Trophoblast cell (in vitro differentiated cells and primary cell): Measurements from ENCODE around the gene CR1L.
"Not testable (repeated sequence)": the region's sequence is repeated elsewhere in the genome, so short reads cannot be mapped to it uniquely, and the experiment has no call there.

ENCODE experiments used
- DNase-seq, 2 donors: peaks; one replicate each; pipeline ENCODE4 v3.0.0-alpha.2; 2016
- H2AFZ ChIP-seq: 2 replicates; pipeline ENCODE4 v1.6.1; 2013; ENCODE audit warnings: low read length, moderate library complexity, mild to moderate bottlenecking; ENCODE audit not compliant: insufficient read depth, poor library complexity
- H2AK5ac ChIP-seq: 2 replicates; pipeline ENCODE4 v1.6.1; 2013; ENCODE audit warnings: mild to moderate bottlenecking, low read length
- H2BK120ac ChIP-seq: 2 replicates; pipeline ENCODE4 v1.6.1; 2013; ENCODE audit warnings: low read length, mild to moderate bottlenecking, moderate library complexity; ENCODE audit not compliant: insufficient read depth, poor library complexity
- H2BK12ac ChIP-seq: 2 replicates; pipeline ENCODE4 v1.6.1; 2013; ENCODE audit warnings: mild to moderate bottlenecking, low read length, moderate library complexity
- H2BK5ac ChIP-seq: 2 replicates; pipeline ENCODE4 v1.6.1; 2013; ENCODE audit warnings: low read length, low read depth, moderate library complexity, mild to moderate bottlenecking; ENCODE audit not compliant: poor library complexity
- H3K14ac ChIP-seq: 2 replicates; pipeline ENCODE4 v1.6.1; 2013; ENCODE audit warnings: mild to moderate bottlenecking, low read length
- H3K18ac ChIP-seq: 2 replicates; pipeline ENCODE4 v1.6.1; 2013; ENCODE audit warnings: mild to moderate bottlenecking, low read length
- H3K23ac ChIP-seq: 2 replicates; pipeline ENCODE4 v1.6.1; 2013; ENCODE audit warnings: low read length
- H3K27ac ChIP-seq: 2 replicates; pipeline ENCODE4 v1.5.1; 2013; ENCODE audit warnings: low read depth, mild to moderate bottlenecking, inconsistent platforms, low read length, moderate library complexity
- H3K27me3 ChIP-seq: 2 replicates; pipeline ENCODE4 v1.6.1; 2013; ENCODE audit warnings: inconsistent platforms, mild to moderate bottlenecking, low read length, moderate library complexity; ENCODE audit not compliant: insufficient read depth
- H3K36me3 ChIP-seq, 2 experiments: 1 replicate in 1 of 2; 2 replicates in 1 of 2; pipeline ENCODE4 v1.6.1; 2013; ENCODE audit warnings: low read length in 2 of 2, mild to moderate bottlenecking in 2 of 2, moderate library complexity in 1 of 2; ENCODE audit not compliant: insufficient read depth in 2 of 2, control insufficient read depth in 1 of 2
- H3K4ac ChIP-seq: 2 replicates; pipeline ENCODE4 v1.6.1; 2013; ENCODE audit warnings: low read depth, mild to moderate bottlenecking, low read length, moderate library complexity
- H3K4me1 ChIP-seq, 2 experiments: 1 replicate in 1 of 2; 2 replicates in 1 of 2; pipeline ENCODE4 v1.6.1; 2013; ENCODE audit warnings: low read length in 2 of 2, mild to moderate bottlenecking in 2 of 2, moderate library complexity in 1 of 2; ENCODE audit not compliant: insufficient read depth in 2 of 2, control insufficient read depth in 1 of 2
- H3K4me2 ChIP-seq: 2 replicates; pipeline ENCODE4 v1.6.1; 2013; ENCODE audit warnings: inconsistent platforms, mild to moderate bottlenecking, low read length, moderate library complexity
- H3K4me3 ChIP-seq: 2 replicates; pipeline ENCODE4 v1.5.1; 2013; ENCODE audit warnings: mild to moderate bottlenecking, low read depth, low read length, inconsistent platforms
- H3K79me1 ChIP-seq: one replicate; pipeline ENCODE4 v1.6.1; 2013; ENCODE audit warnings: low read length
- H3K79me2 ChIP-seq: 2 replicates; pipeline ENCODE4 v1.6.1; 2013; ENCODE audit warnings: low read length, mild to moderate bottlenecking; ENCODE audit not compliant: control insufficient read depth, insufficient read depth, poor library complexity
- H3K9ac ChIP-seq: 2 replicates; pipeline ENCODE4 v1.6.1; 2013; ENCODE audit warnings: mild to moderate bottlenecking, low read length
- H3K9me3 ChIP-seq: 2 replicates; pipeline ENCODE4 v1.6.1; 2013; ENCODE audit warnings: low read depth, mild to moderate bottlenecking, control low read depth, inconsistent platforms, low read length; ENCODE audit not compliant: insufficient read depth
- H4K12ac ChIP-seq: 2 replicates; pipeline ENCODE4 v1.6.1; 2013; ENCODE audit warnings: low read depth, mild to moderate bottlenecking, low read length, moderate library complexity
- H4K8ac ChIP-seq: 2 replicates; pipeline ENCODE4 v1.6.1; 2013; ENCODE audit warnings: low read depth, mild to moderate bottlenecking, low read length, moderate library complexity
- H4K91ac ChIP-seq: one replicate; pipeline ENCODE4 v1.6.1; 2013; ENCODE audit warnings: low read depth, mild to moderate bottlenecking, low read length, moderate library complexity
- WGBS: extraction: QIAGEN DNeasy Blood & Tissue Kit; methylation state at CpG from one replicate; pipeline ENCODE4 v1.1.7; 2013; ENCODE audit warnings: missing lambda C conversion rate; ENCODE audit not compliant: insufficient read length, insufficient coverage; ENCODE audit errors: extremely low coverage; 5-methylcytosine and 5-hydroxymethylcytosine counted together

The CR1L gene

DNA sequence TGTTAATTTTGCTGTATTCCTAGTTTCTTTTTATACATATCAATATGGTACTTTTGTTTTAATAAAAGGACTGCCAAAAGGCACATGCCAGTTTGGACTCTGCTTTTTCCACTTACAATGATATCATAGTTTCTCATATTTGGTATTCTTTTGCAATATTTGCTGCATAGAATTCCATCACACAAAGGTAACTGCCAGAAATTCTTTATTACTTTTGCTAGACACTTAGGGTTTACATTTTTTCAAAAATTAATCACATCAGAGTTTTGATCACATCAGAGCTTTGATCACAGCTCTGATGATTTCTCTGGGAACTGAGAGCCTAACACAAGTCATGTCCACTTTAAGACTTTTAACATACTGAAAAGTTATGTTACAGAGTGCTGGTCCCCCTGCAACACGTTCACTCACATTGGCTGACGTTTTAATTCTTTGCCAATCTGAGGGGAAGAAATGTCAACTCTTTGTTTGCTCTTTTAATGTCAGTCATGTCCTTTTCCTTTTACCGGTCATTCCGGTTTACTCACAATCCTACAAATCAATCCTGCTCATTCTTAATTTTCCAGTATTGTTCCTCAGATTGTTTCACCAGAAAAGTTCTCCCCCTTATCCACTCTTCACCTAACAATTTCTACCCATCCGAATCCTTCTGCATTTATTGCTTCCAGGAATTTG is 105.8 kb downstream of the CR1L start:
- Histone ChIP-seq H2BK5ac (no peak overlapping the region), H3K14ac (no peak overlapping the region), H3K4me2 (peak overlapping the region; percentile 50), H3K4me1 (peaks cover 3 to 14% of the 10 kb centered on the region in 2 experiments), H2BK120ac (no peak overlapping the region), H3K18ac (no peak overlapping the region), H3K27ac (no peak overlapping the region), H3K4me3 (no peak overlapping the region), H2AFZ (no peak overlapping the region), H4K91ac (no peak overlapping the region), H3K4ac (no peak overlapping the region), H4K12ac (no peak overlapping the region), H3K9me3 (no peaks in the 10 kb centered on the region), H4K8ac (no peak overlapping the region), H3K36me3 (no peaks in the 10 kb centered on the region), H3K23ac (no peak overlapping the region), H3K79me1 (peaks cover 14% of the 10 kb centered on the region), H2BK12ac (no peak overlapping the region), H2AK5ac (no peak overlapping the region), H3K27me3 (no peaks in the 10 kb centered on the region), H3K79me2 (peaks cover 17% of the 10 kb centered on the region), H3K9ac (no peak overlapping the region)
- 100% methylated on average over 1 of the region's 5 CpGs for WGBS
- DNase-seq, result peak in 1 of 2 donors; percentile 67

DNA sequence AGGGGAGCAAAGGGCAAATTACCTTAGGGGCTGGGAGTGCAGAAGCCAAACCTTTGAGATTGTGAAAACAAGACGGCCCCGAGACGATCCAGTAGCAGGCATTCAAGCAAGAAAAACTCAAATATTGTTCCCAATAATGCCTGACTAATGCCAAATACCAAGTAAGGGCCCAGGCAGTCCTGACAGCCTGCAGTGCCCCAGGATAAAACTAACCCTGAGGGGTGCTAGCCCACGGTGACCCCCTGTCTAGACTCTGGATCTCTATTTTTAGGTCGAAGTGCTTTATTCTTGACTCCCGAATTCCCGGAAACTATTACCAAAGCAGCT is 106.5 kb downstream of the CR1L start:
- peaks cover 17% of the 10 kb centered on the region for H3K79me2 ChIP-seq
- peak overlapping the region; percentile 74 for H2BK5ac ChIP-seq
- peak overlapping the region; percentile 54 for H2BK120ac ChIP-seq

DNA sequence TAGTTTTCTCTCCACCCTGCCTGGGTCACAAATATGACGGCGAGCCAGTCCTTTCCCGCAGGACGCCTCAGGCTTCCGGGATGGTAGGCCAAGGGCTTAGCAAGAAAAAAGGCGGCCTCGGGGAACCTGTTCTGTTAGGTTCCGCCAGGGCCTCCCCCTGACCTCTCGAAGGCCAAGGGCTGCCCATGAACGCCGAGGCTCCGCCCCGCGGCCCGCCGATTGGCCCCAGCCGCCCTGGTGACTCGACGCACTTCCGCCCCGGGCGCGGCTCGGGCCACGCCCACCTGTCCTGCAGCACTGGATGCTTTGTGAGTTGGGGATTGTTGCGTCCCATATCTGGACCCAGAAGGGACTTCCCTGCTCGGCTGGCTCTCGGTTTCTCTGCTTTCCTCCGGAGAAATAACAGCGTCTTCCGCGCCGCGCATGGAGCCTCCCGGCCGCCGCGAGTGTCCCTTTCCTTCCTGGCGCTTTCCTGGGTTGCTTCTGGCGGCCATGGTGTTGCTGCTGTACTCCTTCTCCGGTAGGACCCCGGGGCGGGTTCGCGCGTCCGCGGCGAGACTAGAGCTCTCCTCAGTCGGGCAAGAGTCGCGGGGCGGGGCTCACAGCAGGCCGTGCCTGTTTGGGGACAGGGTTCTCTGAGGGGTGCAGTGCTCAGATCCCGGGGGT is 107.0 kb downstream of the CR1L start, which contains the start of gene CD46:
TSS of gene CD46 (plus strand) at position 265 of the 666 bp plus-strand sequence. CDS start at position 424, 159 bp downstream.
- Histone ChIP-seq H2BK120ac (peak within 1 kb of the TSS; percentile 79), H4K8ac (peak within 1 kb of the TSS; percentile 87), H3K9me3 (no peaks in the 10 kb centered on the region), H3K4me2 (peak within 1 kb of the TSS; percentile 92), H3K79me2 (peaks cover 17% of the 10 kb centered on the region), H2AFZ (peak within 1 kb of the TSS; percentile 88), H3K27ac (peak within 1 kb of the TSS; percentile 88), H3K4me1 (peaks cover 3 to 14% of the 10 kb centered on the region in 2 experiments), H3K79me1 (peaks cover 14% of the 10 kb centered on the region), H3K36me3 (no peaks in the 10 kb centered on the region), H3K14ac (peak within 1 kb of the TSS; percentile 85), H2AK5ac (peak within 1 kb of the TSS; percentile 65), H3K9ac (peak within 1 kb of the TSS; percentile 81), H3K23ac (no peak within 1 kb of the TSS), H4K12ac (peak within 1 kb of the TSS; percentile 76), H2BK12ac (peak within 1 kb of the TSS; percentile 19), H3K4me3 (peak within 1 kb of the TSS; percentile 89), H3K27me3 (no peaks in the 10 kb centered on the region), H3K18ac (peak within 1 kb of the TSS; percentile 88), H2BK5ac (peak within 1 kb of the TSS; percentile 86), H4K91ac (peak within 1 kb of the TSS; percentile 85), H3K4ac (peak within 1 kb of the TSS; percentile 49)
- no CpG with 5 or more reads among the region's 55 CpGs for WGBS
- DNase-seq, result peak; percentile 100

More for the DNA sequence above, 106.5 kb downstream of the CR1L start:
- not testable (repeated sequence) for H3K14ac ChIP-seq, H3K4me3 ChIP-seq, H3K36me3 ChIP-seq, H3K9me3 ChIP-seq, H2AK5ac ChIP-seq, H2BK12ac ChIP-seq, H3K27me3 ChIP-seq, H3K9ac ChIP-seq, H3K18ac ChIP-seq, H3K23ac ChIP-seq, DNase-seq
- Histone ChIP-seq H3K4me1 (peaks cover 3 to 14% of the 10 kb centered on the region in 2 experiments), H3K27ac (peak overlapping the region; percentile 71), H3K4me2 (peak overlapping the region; percentile 50), H3K4ac (peak overlapping the region; percentile 47), H2AFZ (peak overlapping the region; percentile 3), H4K12ac (peak overlapping the region; percentile 74), H3K79me1 (peaks cover 14% of the 10 kb centered on the region), H4K91ac (peak overlapping the region; percentile 84), H4K8ac (peak overlapping the region; percentile 83)
- WGBS, result no CpG with 5 or more reads among the region's 7 CpGs

DNA sequence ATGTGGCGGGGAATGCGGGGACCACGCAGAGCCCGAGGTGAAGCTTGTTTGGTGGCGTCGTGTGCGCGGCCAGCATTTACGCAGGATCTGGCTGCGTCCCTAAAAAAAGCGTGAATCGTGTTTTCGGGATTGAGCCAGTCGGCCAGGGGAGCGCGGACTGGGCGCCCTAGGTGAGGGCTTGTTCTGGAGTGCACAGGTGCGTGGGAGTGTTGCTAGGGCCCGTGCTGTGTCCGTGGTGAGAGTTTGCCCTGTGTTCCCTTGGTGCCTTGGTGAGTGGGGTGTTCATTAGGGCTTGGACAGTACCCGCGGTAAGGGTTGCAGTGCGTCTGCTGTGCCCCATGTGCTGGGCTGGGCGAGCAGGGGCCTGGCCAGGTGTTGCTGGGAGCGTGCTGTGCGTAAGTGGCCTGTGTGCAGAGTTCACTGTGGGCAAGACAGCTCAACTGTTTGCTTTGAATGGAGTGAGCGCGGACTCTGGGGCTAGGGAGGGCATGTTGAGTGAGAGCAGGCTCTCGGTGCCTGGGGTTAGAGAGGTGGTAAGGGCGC is 107.6 kb downstream of the CR1L start:
- Histone ChIP-seq H4K12ac (peak overlapping the region; percentile 9), H2BK120ac (peak overlapping the region; percentile 79), H3K4me3 (peak overlapping the region; percentile 89), H3K36me3 (no peaks in the 10 kb centered on the region), H4K8ac (peak overlapping the region; percentile 87), H3K4me1 (peaks cover 3 to 14% of the 10 kb centered on the region in 2 experiments), H3K27me3 (no peaks in the 10 kb centered on the region), H3K9ac (peak overlapping the region; percentile 81), H3K27ac (peak overlapping the region; percentile 88), H3K23ac (no peak overlapping the region), H3K79me2 (peaks cover 17% of the 10 kb centered on the region), H2AFZ (peak overlapping the region; percentile 88), H2AK5ac (peak overlapping the region; percentile 65), H3K14ac (peak overlapping the region; percentile 85), H3K9me3 (no peaks in the 10 kb centered on the region), H3K4me2 (peak overlapping the region; percentile 92), H4K91ac (peak overlapping the region; percentile 85), H2BK5ac (peak overlapping the region; percentile 86), H2BK12ac (peak overlapping the region; percentile 19), H3K79me1 (peaks cover 14% of the 10 kb centered on the region), H3K18ac (peak overlapping the region; percentile 88), H3K4ac (peak overlapping the region; percentile 49)
- WGBS, result no CpG with 5 or more reads among the region's 30 CpGs
- DNase-seq, result peak; percentile 60 to 69
